Fibroblast of skin of left biceps (primary cell): ENCODE results near the gene ADGRA1.

Source experiments
- DNase-seq, 2 experiments: peaks; one replicate each; pipeline ENCODE4 v3.0.0-alpha.2; 2013; ENCODE audit warnings: low read depth in 2 of 2

Gene ADGRA1

GRCh38 chr10:133179651-133180050, 91.9 kb downstream of the ADGRA1 start:
- DNase-seq = no peak

- no peak for DNase-seq
These were observed 92.7 kb downstream of the ADGRA1 start for GRCh38 chr10:133180192-133180964.

GRCh38 chr10:133180965-133181639, 93.4 kb downstream of the ADGRA1 start:
- DNase-seq = no peak
